HG03196 (cell line): ENCODE results near the gene PTPRG.
"Not testable (repeated sequence)": the region's sequence is repeated elsewhere in the genome, so short reads cannot be mapped to it uniquely, and the experiment has no call there.

Source experiments
- ATAC-seq: cut with Tn5 transposase; IDR thresholded peaks from one replicate; pipeline ENCODE4 v1.9.1; 2021; ENCODE audit not compliant: unreplicated experiment

PTPRG gene

DNA sequence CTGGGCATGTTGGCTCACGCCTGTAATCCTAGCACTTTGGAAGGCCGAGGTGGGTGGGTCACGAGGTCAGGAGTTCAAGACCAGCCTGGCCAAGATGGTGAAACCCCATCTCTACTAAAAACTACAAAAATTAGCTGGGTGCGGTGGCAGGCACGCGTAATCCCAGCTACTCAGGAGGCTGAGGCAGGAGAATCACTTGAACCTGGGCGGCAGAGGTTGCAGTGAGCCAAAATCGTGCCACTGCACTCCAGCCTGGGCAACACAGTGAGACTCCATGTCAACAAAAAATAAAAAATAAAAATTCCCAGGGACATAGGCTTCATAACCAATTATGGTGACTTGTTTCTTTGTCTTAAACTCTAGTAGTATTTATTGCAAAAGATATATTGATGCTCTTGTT, 155.3 kb downstream of the PTPRG start:
- not testable (repeated sequence) for ATAC-seq

DNA sequence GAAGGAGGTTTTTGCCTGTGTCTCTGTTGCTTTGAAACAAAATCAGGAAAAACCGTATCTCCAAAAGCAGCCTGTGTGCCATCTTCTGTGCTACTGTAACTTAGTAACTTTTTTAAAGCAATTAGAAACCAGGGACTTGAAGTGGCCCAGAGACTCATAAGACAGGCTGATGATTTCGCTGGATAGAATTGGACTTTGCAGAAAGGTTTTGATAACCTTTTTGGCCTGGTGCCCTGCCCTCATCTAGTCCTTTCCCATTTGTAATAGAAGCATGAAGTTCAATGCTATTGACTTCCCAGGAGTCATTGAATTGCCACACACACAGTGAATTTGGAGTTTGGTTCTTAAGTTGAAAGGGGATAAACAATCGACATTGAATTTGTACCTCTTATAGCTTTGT, 157.2 kb downstream of the PTPRG start:
- no peak for ATAC-seq

DNA sequence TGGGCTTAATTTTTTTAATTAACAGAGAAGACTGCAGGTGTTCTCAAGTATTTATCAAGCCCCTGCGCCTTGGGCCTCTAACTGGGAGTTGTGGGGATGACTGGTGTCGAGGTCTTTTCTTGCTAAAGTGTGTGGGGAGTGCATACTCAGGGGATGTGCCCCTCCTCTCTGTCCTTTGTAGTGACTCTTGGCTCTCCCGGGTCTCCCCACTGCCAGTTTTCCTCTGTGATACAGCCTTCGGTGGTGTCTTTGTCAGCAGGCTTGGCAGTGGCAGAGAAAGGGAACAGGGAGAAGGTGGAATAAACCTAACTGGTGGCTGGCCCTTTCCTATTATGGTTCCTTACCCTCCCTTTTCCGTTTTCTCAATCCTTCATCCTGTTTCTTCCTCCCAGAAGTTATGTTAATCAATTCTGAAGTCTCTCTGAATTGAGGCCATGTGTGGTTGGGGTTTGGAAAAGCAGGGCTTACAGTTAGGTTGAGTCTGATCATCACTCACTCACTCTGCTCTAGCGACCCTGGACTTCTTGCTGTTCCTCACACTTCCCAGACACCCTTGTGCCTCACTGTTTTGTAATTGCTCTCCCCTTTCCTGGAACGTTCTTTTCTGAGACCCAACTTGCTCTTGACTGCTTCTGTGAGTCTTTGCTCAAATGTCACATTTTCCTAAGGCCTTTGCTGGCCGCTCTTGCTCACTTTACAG, 158.1 kb downstream of the PTPRG start:
- no peak for ATAC-seq

DNA sequence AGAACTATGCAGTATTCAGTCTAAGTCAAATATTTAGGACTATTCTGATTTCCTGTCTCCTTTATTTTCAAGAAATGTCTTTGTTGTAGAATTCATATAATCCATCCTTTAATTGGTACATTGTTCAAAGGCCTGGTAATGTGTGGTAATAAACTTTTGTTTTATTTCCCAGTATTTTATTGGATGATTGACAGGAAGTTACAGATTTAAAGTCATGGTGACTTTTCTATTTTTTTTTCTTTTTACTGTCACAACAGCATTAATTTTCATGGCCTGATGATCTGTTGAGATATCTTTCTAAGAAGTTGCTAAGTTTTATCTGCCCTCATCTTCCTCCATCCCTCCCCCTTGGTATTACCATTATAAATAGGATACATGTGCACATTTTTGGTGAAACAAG, 161.7 kb downstream of the PTPRG start:
- ATAC-seq, result no peak

DNA sequence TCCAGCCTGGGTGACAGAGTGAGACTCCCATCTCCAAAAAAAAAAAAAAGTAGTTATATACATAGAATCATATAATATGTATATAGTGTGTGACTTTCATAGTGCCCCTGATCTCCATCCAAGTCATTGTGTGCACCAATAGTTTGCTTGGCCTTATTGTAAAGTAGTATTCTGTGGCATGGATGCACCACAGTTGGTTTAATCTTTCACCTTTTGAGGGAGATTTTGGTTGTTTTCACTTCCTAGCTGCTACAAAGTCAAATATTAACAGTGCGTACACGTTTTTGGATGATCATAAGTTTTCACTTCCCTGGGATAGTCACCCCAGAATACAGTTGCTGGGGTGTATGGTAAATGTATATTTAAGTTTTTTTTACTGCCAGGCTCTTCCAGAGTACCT, 162.8 kb downstream of the PTPRG start:
- ATAC-seq, result peak; percentile 80

DNA sequence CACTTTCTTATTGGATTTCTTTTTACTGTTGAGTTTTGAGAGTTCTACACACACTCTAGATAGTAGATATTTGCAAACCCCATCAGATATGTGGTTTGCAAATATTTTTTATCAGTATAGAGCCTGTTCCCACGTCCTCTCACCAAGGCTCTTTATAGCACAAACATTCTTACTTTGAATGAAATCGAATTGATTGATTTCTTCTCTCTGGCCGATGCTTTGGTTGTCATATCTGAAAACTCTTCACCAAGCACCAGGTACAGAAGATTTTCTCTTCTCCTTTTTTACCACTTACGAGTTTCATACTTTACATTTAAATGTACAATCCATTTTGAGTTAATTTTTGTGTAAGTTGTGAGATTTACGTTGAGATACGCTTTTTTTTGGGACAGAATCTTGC, 163.4 kb downstream of the PTPRG start:
- ATAC-seq, result no peak

DNA sequence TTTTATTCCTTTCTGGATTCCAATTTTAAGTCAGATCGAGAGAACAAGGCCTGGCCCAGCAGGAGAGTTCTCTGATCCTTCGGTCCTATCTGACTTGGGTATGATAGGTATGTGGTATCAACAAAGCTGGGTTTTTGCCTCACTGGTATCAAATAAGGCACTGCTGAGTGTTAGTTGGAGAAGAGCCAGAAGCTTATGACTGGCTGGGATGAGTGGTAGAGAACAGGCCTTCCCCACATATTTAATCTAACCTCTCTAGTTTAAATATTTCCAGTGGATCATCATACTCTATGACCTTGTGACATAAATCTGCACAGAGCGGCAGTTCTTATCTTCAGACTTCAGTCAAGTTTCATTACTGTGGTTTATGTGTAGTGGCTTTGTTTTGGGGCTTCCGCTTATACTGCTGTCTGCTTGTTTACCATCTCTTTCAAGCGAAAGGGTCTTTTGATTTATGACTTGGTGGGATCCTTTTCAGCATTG, 164.5 kb downstream of the PTPRG start:
- no peak for ATAC-seq

DNA sequence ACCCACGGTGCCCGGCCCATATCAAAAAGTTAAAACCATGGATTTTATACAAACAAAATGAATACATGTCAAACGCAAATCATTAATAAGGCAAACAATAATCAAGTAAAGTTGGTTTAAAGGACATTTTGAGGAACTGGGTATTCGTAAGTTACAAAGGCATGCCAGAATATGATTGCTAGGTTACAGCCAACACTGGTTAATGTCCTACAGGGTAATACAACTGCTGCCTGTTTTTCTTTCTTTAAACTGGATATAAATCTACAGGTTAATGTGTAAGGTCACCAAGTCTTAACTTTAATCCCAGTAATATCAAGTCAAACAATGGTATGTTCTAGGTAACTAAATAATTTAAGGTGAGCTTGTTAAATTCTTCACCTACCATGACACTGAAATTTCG, 166.1 kb downstream of the PTPRG start:
- ATAC-seq, result no peak

DNA sequence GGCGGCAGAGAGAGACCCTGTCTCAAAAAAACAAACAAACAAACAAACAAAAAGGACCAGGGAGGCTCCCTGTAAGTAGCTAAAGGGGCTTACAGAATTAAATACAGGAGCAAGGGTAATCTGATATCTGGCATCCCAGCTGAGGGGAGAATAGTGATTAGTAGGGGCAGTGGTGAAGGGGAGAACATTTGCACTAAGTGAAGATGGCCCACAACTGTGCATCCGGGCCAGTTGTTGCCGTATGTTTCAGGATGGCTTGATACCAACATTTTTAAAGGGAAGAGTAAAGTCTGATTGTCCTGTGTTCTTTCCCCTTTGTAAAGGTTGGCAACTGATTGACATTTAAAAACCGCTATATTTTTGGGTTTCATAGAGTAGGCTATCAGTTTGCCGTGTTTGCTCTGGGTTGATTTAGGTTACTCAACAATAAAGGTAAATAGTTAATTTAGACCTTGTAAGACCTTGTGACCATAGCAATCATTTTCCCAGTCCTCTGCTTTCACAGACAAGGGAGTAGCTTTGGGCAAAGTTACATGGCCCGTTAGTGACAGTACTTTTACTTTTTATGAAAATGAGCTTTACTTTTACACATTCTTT, 167.8 kb downstream of the PTPRG start:
- ATAC-seq, result no peak

DNA sequence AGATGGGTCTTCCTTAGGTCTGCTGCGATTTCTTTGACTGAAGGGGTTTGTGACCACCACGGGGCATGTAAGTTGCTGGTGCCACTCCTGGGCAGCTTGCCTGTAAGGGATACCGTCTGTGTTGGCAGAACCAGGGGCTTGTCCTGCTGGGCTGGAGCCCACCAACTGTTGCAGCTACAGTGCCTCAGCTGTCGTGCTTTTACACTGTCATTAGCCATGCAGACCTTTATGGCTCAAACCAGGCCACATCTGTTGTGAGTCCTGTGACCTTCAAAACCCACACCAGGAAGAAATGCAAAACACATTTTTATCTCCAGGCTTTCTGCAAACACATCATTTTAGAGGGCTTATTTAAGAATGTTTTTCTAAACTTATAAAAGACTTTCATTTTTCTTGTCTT, 168.7 kb downstream of the PTPRG start:
- no peak for ATAC-seq

DNA sequence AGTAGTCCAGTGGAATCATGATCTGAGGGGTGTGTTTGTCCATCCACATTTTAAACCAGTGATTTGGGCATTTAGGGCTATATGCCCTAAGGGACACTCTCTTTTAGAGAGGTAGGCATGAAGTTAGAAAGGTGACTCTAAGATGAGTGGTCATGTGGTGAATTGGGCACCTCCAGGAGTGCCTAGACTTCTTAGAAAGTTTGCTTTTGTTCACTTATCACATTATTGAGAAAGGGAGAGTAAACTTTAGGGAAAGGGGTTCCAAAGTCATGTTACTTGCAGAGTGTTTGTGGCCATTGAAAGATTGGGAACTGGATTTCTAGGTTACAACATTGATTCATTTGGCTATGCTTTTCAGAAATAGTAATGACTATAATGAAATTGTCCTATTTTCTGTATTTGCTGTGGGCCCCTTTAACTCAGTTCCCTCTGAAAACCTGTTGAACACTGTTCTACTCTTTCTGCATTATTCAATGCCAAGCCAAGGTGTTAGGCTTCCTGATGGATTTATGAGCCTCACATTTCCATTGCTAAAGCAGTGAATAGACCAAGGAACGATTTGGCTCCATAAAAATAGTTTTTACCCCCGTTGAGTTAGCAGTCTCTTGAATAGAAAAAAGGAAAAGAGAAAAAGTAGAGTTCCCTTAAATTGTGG, 169.3 kb downstream of the PTPRG start:
- no peak for ATAC-seq

DNA sequence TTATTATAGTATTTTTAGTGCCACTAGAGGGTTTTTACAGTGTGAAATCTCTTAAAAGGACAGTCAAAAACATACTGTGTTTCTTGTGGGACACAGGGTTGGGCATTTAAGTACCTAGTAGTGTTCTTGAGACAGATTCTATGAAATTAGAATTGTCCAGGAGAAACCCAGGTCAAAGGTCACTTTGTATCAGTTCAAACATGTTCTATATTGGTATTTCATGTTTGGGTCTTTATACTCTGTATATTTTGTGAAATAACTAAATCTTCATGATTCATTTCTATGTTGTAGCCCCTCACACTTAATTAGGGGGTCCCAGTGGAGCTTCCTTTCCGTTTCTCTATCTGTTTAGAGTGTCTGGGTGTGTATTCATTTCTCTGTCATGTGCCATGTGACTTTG, 171.6 kb downstream of the PTPRG start:
- ATAC-seq, result no peak

DNA sequence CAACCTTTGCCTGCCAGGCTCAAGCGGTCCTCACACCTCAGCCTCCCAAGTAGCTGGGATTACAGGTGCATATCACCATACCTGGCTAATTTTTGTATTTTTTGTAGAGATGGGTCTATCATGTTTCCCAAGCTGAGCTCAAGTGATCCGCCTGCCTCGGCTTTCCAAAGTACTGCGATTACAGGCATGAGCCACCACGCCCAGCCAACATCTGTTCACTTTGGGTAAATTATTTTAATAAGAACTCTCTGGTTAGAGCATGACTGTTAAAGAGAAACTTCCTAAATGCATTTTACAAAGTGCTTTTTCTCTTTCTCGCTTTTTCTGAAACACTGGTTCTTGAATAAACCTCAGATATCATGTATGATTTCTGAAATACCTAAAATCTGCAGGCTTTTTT, 172.5 kb downstream of the PTPRG start:
- no peak for ATAC-seq

DNA sequence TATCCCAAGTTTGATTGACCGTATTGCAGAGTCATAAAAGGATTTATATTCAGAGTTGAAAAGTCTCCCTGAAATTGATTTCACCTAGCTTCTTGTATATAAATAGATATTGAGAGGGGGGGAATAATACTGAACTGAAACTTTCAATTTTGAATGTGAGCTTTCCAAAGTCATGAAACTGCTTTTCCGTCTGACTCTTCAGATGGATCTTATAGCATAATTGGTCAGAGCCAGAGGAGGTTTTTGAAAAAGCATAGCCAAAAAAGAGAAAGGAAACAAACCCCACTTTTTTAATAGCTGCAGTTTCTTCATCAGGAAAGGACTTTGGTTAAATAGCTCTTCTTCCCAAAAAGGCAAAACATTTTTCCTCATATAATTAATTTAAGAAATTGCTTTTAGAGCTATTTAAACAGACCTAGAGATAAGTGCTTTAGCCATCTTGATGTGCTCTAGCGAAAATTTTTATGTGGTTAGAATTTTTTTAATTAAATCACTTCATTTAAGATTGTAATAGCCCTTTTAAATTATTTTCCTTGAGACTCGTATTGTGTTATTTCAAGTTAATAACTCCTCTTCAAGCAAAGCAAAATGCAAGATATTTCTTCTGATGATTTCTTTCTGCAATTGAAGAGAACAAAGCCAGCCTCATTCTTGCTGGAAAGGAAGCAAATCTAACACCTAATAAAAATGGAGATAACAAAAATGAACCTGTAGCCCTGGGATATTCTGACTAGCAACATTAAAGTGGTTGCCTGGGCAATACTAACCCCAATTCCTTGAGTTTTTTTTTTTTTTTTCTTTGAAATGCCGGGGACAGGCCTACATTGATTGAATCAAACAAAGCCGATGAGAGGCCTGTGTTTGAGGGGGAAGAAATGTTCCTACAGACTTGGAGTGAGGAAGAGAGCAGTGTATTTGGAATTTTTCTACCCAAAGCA, 173.6 kb downstream of the PTPRG start:
- no peak for ATAC-seq

DNA sequence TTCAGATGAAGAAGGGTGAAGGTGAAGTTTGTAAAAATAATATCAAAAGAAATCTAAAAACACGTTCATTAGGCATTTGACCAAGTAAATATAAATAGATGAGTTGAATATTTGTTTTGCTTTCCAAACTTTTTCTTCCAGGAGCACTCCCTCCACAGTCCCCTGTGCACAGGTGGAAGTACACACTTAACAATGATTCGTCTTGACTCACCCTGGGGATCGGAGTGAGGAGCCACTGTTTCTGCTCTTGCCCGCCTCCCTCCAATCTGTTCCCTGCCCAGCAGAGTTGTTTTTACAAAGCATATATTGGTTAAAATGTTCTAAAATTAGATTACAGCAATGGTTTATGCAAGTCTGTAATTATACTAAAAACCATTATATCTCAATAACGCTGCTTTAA, 175.1 kb downstream of the PTPRG start:
- no peak for ATAC-seq

DNA sequence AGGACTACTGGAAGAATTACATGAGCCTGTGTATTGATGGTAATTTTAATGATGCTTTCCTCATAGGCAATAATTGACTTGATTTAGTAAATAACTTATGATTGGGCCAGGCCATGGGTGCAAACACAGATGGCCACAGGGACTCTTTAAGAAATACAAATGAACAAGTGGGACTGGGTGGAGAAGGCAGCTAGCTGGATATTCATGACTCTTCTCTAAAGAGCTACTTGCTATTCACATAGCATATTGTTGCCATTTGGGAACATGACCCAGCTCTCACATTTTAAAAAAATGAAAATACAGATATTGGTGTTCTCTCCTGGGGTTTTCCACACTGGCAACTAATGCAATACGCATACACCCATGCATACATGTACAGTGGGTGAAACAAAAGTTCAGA, 178.3 kb downstream of the PTPRG start:
- ATAC-seq, result no peak

DNA sequence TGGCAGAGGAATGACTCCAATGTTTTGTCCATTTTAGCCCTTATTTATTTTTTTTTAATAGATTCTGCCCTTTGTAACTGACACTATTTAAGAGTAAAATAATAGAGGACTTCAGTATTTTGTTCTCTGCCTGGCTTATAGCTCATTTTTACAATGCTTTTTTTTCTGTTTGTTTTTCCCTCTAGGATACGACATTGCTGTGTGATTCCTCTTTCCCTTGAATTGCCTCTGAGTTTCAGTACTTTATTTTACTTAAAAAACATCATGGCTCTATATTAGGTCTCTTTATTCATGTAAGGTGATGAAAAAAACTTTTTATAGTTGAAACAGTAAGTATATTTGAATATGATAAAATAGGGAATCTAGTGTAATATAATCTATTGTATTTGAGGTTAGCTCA, 179.1 kb downstream of the PTPRG start:
- ATAC-seq, result no peak

DNA sequence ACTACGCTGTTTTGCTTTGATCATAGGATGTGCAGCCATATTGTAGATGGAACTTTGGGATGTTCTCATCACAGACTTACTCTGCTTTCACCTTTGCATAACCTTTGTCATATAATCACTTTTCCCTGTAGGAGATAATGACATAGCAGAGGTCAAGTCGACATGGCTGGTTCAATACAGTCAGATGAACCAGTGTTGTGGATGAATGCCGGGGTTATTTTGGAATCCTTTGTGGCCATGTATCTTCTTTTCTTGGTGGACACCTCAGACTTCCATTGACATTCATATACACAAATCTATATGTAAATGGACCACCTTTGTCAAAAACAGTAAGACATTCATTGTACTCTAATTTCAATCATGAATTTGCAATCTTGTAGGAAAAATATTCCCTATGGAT, 180.2 kb downstream of the PTPRG start:
- no peak for ATAC-seq

DNA sequence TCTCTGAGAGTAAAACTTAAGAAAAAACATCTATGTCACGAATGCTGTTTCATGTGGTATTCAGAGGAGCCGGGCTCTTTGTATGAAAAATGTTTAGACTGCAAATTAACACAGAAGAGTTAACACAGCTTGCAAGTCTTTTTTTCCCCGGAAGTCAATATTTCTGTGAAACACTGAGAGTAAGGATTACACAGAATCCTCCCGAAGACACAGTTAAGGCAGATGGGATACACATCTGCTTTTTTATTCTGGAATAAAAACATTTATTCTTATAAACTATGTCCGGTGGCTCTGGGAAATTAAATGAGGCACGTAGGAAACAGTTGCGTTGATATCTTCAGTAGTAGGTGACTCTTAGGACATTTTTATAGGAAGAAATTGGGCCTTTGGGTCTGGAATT, 180.6 kb downstream of the PTPRG start:
- ATAC-seq, result no peak

DNA sequence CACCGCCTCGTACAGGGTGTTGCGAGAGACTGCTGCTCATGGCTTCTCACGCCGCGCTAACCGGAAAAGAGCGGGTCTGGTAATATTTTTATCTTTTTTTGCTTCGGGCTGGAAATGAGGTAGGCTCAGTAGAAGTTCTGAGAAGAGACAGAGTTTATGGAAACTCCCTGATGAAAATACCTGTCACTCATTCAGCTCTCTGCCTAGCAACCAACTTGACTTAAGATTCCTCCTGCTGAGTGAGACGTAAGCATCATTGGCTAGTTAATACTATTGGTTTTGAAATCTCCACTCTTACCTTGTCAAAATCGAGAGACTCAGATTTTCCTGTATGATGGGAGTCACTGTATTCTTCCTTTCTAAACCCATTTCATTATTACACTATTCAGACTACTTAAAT, 181.7 kb downstream of the PTPRG start:
- ATAC-seq, result no peak

DNA sequence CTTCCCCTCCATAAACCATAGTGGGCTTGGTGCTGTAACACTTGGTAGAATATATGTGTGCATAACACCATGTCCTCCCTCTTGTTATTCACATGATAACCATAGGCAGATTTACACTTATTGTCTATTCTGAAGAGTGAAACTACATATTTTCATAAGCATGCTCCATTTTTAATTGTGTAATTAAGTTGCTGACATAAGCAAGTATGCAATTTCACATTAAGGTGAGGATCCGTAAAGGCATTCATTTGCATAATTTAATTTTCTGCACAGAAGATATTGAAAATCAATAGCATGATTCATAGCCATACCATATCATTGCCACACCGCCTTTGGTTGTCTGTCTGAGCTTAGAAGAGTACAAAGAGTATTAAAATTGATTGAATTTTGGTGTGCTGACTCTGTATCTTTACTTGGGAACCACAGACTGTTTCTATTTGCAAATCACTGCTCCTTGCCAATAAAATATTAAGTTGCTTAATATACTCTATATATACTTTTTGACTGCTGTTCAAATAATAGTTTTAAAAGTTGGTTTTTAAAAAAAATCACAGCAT, 182.4 kb downstream of the PTPRG start:
- ATAC-seq, result no peak
